Glutamatergic neuron (in vitro differentiated cells): ENCODE data around the gene CRYBA4. TPM values are rescaled to one million over a fixed set of nuclear protein-coding genes. Genes with fewer than 3 reads are reported as not detected.

Source experiments
- DNase-seq: peaks from one replicate; pipeline ENCODE4 v3.0.0; 2022
- H3K27ac Mint-ChIP-seq: one replicate; pipeline ENCODE4 v1.8.0; 2020; ENCODE audit warnings: mild to moderate bottlenecking, mixed read lengths, inconsistent platforms; ENCODE audit not compliant: unreplicated experiment
- H3K27me3 Mint-ChIP-seq: one replicate; pipeline ENCODE4 v1.8.0; 2020; ENCODE audit warnings: mild to moderate bottlenecking, moderate library complexity, mixed read lengths, inconsistent platforms; ENCODE audit not compliant: unreplicated experiment
- H3K36me3 Mint-ChIP-seq: one replicate; pipeline ENCODE4 v1.8.0; 2020; ENCODE audit warnings: mild to moderate bottlenecking, mixed read lengths, inconsistent platforms; ENCODE audit not compliant: unreplicated experiment
- H3K4me1 Mint-ChIP-seq: one replicate; pipeline ENCODE4 v1.8.0; 2020; ENCODE audit warnings: mild to moderate bottlenecking, low read depth, mixed read lengths, inconsistent platforms; ENCODE audit not compliant: unreplicated experiment
- H3K4me3 Mint-ChIP-seq: one replicate; pipeline ENCODE4 v1.8.0; 2020; ENCODE audit warnings: mild to moderate bottlenecking, mixed read lengths, inconsistent platforms; ENCODE audit not compliant: unreplicated experiment
- H3K9me3 Mint-ChIP-seq: one replicate; pipeline ENCODE4 v1.8.0; 2020; ENCODE audit warnings: mild to moderate bottlenecking, moderate library complexity, mixed read lengths, inconsistent platforms; ENCODE audit not compliant: unreplicated experiment
- total RNA-seq: library from RNA; stranded (reverse); fragmentation: NEBNext Ultra II Directional; extraction: Animal tissue kit (Norgen Biotek cat#: 25700); gene quantifications from one replicate; pipeline ENCODE4 v1.2.1, GENCODE V29; 2021; ENCODE audit not compliant: unreplicated experiment
- TF ChIP-seq, protein P1 (sequence below): fragments of 200-600 bp; sonication (generic); IDR thresholded peaks from one replicate; pipeline ENCODE4 v1.5.0; 2021; ENCODE audit not compliant: partially characterized antibody, unreplicated experiment

The CRYBA4 gene
- total RNA-seq, 1 donor from 2014 or later, result not detected

DNA sequence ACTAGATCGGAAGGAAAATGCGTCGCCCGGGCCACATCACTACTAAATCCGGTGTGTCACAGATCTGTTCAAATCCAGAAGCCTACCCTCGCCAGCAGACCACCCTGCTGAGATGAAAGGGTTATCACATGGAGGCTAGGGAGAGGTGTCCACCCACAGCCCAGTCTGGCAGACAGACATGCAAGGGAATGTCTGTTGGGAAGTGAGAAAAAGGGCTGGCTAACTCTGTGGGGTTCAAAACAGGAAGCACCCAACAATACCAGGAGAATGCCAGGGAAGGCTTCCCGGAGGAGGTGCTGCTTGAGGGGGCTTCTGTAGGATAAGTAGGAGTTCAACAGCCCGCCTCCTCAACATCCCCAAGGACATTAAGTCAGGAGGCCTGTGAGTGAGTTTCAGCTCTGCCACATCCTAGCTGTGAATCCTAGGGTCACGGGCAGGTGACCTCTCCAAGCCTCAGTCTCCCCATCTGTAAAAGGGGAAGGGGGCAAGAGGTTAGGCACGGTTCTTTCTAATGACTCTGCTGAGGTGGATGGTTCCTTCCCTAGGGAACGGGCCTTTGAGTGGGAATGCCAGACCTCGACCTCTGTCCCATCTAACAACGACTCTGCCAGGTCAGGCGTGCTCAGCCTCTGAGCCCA lies 32.9 kb upstream of the CRYBA4 start:
- Mint-ChIP-seq H3K27ac (no peak overlapping the region), H3K36me3 (no peaks in the 10 kb centered on the region), H3K4me1 (no peaks in the 10 kb centered on the region), H3K27me3 (peaks cover 12% of the 10 kb centered on the region), H3K4me3 (peak overlapping the region; percentile 86), H3K9me3 (peaks cover 6% of the 10 kb centered on the region)
- DNase-seq, result no peak
- TF ChIP-seq, protein P1, sequence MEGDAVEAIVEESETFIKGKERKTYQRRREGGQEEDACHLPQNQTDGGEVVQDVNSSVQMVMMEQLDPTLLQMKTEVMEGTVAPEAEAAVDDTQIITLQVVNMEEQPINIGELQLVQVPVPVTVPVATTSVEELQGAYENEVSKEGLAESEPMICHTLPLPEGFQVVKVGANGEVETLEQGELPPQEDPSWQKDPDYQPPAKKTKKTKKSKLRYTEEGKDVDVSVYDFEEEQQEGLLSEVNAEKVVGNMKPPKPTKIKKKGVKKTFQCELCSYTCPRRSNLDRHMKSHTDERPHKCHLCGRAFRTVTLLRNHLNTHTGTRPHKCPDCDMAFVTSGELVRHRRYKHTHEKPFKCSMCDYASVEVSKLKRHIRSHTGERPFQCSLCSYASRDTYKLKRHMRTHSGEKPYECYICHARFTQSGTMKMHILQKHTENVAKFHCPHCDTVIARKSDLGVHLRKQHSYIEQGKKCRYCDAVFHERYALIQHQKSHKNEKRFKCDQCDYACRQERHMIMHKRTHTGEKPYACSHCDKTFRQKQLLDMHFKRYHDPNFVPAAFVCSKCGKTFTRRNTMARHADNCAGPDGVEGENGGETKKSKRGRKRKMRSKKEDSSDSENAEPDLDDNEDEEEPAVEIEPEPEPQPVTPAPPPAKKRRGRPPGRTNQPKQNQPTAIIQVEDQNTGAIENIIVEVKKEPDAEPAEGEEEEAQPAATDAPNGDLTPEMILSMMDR, result no peak

DNA sequence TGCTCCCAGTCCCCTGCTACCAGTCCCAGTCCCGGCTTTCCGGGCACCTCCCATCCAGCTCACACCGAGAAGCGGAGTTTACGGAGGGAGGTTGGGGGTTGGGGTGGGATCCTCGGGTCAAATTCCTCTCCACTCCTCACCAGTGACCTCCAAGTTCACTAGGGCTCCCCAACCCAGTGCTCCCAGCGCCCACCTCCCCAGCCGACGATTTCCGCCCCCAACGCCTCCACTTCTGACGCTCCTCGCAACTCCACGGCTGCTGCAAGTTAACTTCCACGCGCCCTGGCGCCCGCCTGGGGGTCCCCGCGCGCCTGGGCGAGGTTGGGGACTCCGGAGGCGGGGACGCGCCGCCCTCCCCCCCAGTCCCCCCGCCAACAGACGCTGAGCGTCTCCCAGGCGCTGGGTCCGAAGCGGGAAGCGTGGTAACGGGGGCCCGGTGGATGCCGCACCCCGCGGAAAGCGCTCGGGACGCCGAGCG lies 32.4 kb upstream of the CRYBA4 start:
- H3K4me1 Mint-ChIP-seq, result no peaks in the 10 kb centered on the region
- H3K9me3 Mint-ChIP-seq, result peaks cover 4% of the 10 kb centered on the region
- DNase-seq, result peak; percentile 28
- no peak overlapping the region for H3K27ac Mint-ChIP-seq
- H3K4me3 Mint-ChIP-seq, result peak overlapping the region; percentile 86
- H3K27me3 Mint-ChIP-seq, result peaks cover 9% of the 10 kb centered on the region
- no peaks in the 10 kb centered on the region for H3K36me3 Mint-ChIP-seq
- TF ChIP-seq, protein P1, result no peak

DNA sequence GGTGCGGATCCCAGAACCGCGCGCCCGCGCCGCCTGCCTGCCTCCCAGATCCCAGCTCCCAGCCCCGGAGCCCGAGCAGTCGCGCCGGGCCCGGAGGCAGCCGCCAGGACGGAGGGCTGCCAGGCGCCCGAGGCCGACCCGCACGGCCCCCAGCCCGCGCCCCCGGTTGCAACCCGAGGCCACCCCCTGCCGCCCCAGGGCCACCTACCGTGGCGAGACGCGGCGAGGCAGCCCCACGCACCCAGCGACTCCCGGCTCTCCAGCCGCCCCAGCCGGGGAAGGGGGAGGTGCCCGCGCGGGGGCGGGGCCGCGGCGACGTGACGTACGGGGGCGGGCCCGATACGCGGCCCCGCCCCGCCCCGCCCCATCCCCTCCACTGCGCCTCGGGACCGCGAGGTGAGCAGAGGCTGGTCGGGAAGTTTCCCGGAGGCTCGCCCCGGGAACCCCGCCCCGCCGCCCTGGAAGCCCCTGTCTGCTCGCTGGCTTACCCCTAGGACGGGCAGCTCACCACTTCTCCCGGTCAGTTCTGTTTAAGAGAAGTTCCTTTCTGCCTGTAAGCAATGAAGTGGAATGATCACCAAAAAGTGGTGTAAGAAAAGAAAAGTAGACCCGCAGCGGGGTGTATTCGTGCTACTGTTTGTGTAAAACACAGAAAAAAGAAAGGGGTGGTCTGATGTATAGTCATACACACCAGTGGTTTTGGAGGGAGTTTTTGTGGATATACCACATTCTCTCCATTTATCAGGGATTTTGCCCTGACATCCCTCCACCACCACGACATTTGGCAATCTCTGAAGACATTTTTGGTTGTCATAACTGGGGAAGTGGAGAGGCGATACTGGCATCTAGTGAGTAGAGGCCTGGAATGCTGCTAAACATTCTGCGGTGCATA lies 31.7 kb upstream of the CRYBA4 start, which contains the start of gene TPST2:
TSS of gene TPST2 (minus strand) at position 288 of the 892 bp plus-strand sequence. CDS start 48,502 bp downstream, outside the sequence.
- Mint-ChIP-seq H3K27ac (no peak within 1 kb of the TSS), H3K4me3 (peak within 1 kb of the TSS; percentile 86), H3K4me1 (no peaks in the 10 kb centered on the region), H3K9me3 (peaks cover 4% of the 10 kb centered on the region), H3K27me3 (peaks cover 6% of the 10 kb centered on the region), H3K36me3 (no peaks in the 10 kb centered on the region)
- TF ChIP-seq, protein P1, result no peak
- peak; percentile 79 for DNase-seq

DNA sequence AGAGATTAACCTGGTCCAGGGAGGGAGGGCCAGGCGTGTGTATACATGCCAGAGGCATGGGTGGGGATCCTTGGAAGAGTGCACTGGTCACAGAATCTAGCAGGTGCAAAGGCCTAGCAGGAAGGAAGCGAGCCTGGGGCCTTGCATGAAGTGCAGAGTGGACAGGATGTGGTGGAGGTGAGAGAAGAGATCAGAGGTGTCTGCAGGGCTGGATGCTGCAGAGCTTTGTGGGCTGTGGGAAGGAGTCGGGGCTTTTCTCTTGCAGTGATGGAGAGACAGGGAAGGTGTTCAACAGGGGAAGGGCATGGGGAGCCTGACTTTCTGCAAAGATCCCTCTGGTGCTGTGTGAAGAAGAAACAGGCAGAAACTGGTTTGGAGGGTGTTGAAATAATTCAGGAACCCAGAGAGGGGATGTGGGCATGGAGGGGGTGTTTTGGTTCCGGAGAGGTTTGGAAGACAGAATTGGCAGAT lies 29.3 kb upstream of the CRYBA4 start:
- Mint-ChIP-seq H3K4me1 (no peaks in the 10 kb centered on the region), H3K36me3 (no peaks in the 10 kb centered on the region), H3K4me3 (no peak overlapping the region), H3K27ac (peak overlapping the region; percentile 55), H3K9me3 (peaks cover 4% of the 10 kb centered on the region), H3K27me3 (peaks cover 6% of the 10 kb centered on the region)
- TF ChIP-seq, protein P1, result no peak
- DNase-seq, result no peak
